Uterus (tissue), 4 donors: ENCODE data around the gene IGFBPL1. TPM values are rescaled to one million over a fixed set of nuclear protein-coding genes. Genes with fewer than 3 reads are reported as not detected.
A peak's percentile ranks its signal among the peaks of the same experiment; 100 is the strongest.

Source experiments
- DNase-seq, 2 donors: peaks; one replicate each; pipeline ENCODE4 v3.0.0-alpha.2; 2019 to 2020
- H3K27ac ChIP-seq, 2 donors: fragments of 200-600 bp; sonication (generic); 1 replicate in 1 of 2; 2 replicates in 1 of 2; pipeline ENCODE4 v1.5.1; 2016 to 2018
- H3K27me3 ChIP-seq, 2 donors: fragments of 200-600 bp; sonication (generic); one replicate each; pipeline ENCODE4 v1.5.1; 2018 to 2019; ENCODE audit warnings: control low read depth in 1 of 2
- H3K36me3 ChIP-seq, 2 donors: fragments of 200-600 bp; sonication (generic); one replicate each; pipeline ENCODE4 v1.5.1; 2019; ENCODE audit warnings: control low read depth in 1 of 2
- H3K4me1 ChIP-seq, 2 donors: fragments of 200-600 bp; sonication (generic); one replicate each; pipeline ENCODE4 v1.5.1; 2018 to 2019; ENCODE audit warnings: control low read depth in 1 of 2
- H3K4me3 ChIP-seq, 2 donors: fragments of 200-600 bp; sonication (generic); 1 replicate in 1 of 2; 2 replicates in 1 of 2; pipeline ENCODE4 v1.5.1; 2018 to 2019; ENCODE audit warnings: mild to moderate bottlenecking in 1 of 2
- H3K9me3 ChIP-seq, 2 donors: fragments of 200-600 bp; sonication (generic); one replicate each; pipeline ENCODE4 v1.5.1; 2019; ENCODE audit warnings: control low read depth in 1 of 2
- CTCF ChIP-seq, 4 experiments: fragments of 200-600 bp in 2 of 4; fragments of 450-650 bp in 2 of 4; sonication (generic) in 2 of 4; IDR thresholded peaks; one replicate each; pipeline ENCODE4 v1.5.1; 2016 to 2019; ENCODE audit warnings: antibody characterized with exemption in 4 of 4, mild to moderate bottlenecking in 2 of 4, moderate library complexity in 1 of 4
- POLR2A ChIP-seq, 2 donors: fragments of 450-650 bp; IDR thresholded peaks; one replicate each; pipeline ENCODE4 v1.6.1; 2016; ENCODE audit warnings: antibody characterized with exemption in 2 of 2, mild to moderate bottlenecking in 1 of 2, moderate library complexity in 1 of 2
- intact Hi-C: fragments of 100-400 bp; cut with DNase I; formaldehyde crosslinking; loops from one replicate; pipeline ENCODE4 v1.15.1; 2023; ENCODE audit warnings: low total_unique reads
- total RNA-seq, 4 donors: library from RNA; depleted of rRNA in 3 of 4; stranded (reverse); fragments of >200 nt in 3 of 4; gene quantifications; one replicate each; pipeline versions ENCODE4 v1.1.0 to v1.2.4, GENCODE V29; 2014 to 2023
- donor health status: DM: yes; HTN: yes; CAD: no.

IGFBPL1 gene
- total RNA-seq, 4 donors from 2014 or later, result 0.55 to 1.3 TPM; not detected in 2

- intact Hi-C loops, result no loop called here
- no peaks in the 10 kb centered on the region for H3K27me3 ChIP-seq
- no peaks in the 10 kb centered on the region for H3K9me3 ChIP-seq
- H3K4me1 ChIP-seq, result peaks cover 0 to 4% of the 10 kb centered on the region in 2 donors
- no peak for TF ChIP-seq CTCF (IDR thresholded peaks at IDR 0.05)
- TF ChIP-seq POLR2A (IDR thresholded peaks at IDR 0.05), result no peak
- H3K27ac ChIP-seq, result peak overlapping the region in 1 of 2 donors; percentile 96
- DNase-seq, result no peak
- H3K36me3 ChIP-seq, result no peaks in the 10 kb centered on the region
- H3K4me3 ChIP-seq, result no peak overlapping the region
These were observed 28.4 kb downstream of the IGFBPL1 start for GRCh38 chr9:38395653-38396370.

GRCh38 chr9:38394416-38394815, 29.8 kb downstream of the IGFBPL1 start:
- TF ChIP-seq CTCF (IDR thresholded peaks at IDR 0.05) (no peak), POLR2A (IDR thresholded peaks at IDR 0.05) (no peak)
- H3K4me3 ChIP-seq, result no peak overlapping the region
- no peaks in the 10 kb centered on the region for H3K27me3 ChIP-seq
- H3K36me3 ChIP-seq, result no peaks in the 10 kb centered on the region
- H3K4me1 ChIP-seq, result peaks cover 0 to 13% of the 10 kb centered on the region in 2 donors
- no peak for DNase-seq
- H3K9me3 ChIP-seq, result no peaks in the 10 kb centered on the region
- peak overlapping the region; percentile 90 to 96 for H3K27ac ChIP-seq
- intact Hi-C loops, result no loop called here

- Histone ChIP-seq H3K4me3 (peak overlapping the region; percentile 85 to 89), H3K4me1 (peaks cover 4 to 13% of the 10 kb centered on the region in 2 donors), H3K27me3 (no peaks in the 10 kb centered on the region), H3K27ac (peak overlapping the region; percentile 90 to 96), H3K9me3 (no peaks in the 10 kb centered on the region), H3K36me3 (no peaks in the 10 kb centered on the region)
- intact Hi-C loops, result no loop called here
- no peak for DNase-seq
- TF ChIP-seq POLR2A (IDR thresholded peaks at IDR 0.05) (no peak), CTCF (IDR thresholded peaks at IDR 0.05) (no peak)
These were observed 31.0 kb downstream of the IGFBPL1 start for GRCh38 chr9:38393128-38393796.

- intact Hi-C loops, result no loop called here
- TF ChIP-seq POLR2A (IDR thresholded peaks at IDR 0.05), result peak; percentile 72 to 88
- peak in 2 of 4 experiments; percentile 5 to 9 for TF ChIP-seq CTCF (IDR thresholded peaks at IDR 0.05)
- peak within 1 kb of the TSS; percentile 90 to 96 for H3K27ac ChIP-seq
- peak; percentile 86 to 88 for DNase-seq
- peak within 1 kb of the TSS; percentile 85 to 89 for H3K4me3 ChIP-seq
- peaks cover 4 to 16% of the 10 kb centered on the region in 2 donors for H3K4me1 ChIP-seq
- H3K36me3 ChIP-seq, result no peaks in the 10 kb centered on the region
- H3K27me3 ChIP-seq, result no peaks in the 10 kb centered on the region
- no peaks in the 10 kb centered on the region for H3K9me3 ChIP-seq
These were observed 31.8 kb downstream of the IGFBPL1 start, which contains the start of gene ALDH1B1 for GRCh38 chr9:38392235-38393127. Gene ALDH1B1 (plus strand): TSS chr9:38392702. CDS start chr9:38395749, 3,047 bp downstream.
